ENCODE data around the gene ZNF385C. TPM values are rescaled to one million over a fixed set of nuclear protein-coding genes. Genes with fewer than 3 reads are reported as not detected.
A peak's percentile ranks its signal among the peaks of the same experiment; 100 is the strongest.

The ZNF385C gene
- total and polyA plus RNA-seq, 12 donors: 0.07 to 0.16 (median 0.11) TPM; not detected in 6

DNA sequence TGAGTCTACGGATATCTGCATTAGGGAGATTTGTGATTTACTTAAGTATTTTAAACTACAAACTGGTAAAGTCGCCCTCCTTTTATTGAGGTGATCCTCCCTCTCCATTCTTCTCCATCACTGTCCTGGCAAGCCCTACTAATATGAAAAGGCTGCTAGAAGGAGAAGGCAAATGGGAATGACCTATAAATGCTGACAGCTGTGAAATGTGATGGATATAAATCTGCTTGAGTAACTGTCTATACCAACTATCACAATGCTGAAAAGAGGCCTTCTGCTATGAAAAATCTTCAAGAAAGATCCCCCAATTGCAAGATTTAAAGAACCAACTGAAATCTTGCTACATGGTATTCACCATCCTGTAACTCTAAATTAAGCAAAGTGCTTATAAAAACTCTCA is 96.5 kb downstream of the ZNF385C start:
- WGBS, 4 donors: 92 to 97% (median 94%) methylated on average over 2 of the region's 2 CpGs
- Histone ChIP-seq H3K27ac (no peak overlapping the region), H3K9me3 (replicated peaks in 1 of 3) (no peaks in the 10 kb centered on the region), H3K4me1 (replicated peaks in 1 of 2) (peaks cover 0 to 41% of the 10 kb centered on the region in 2 donors), H3K4me3 (no peak overlapping the region), H3K36me3 (replicated peaks in 1 of 2) (peaks cover 0 to 50% of the 10 kb centered on the region in 2 donors), H3K27me3 (no peaks in the 10 kb centered on the region)
- no peak for DNase-seq
- TF ChIP-seq, protein P1, sequence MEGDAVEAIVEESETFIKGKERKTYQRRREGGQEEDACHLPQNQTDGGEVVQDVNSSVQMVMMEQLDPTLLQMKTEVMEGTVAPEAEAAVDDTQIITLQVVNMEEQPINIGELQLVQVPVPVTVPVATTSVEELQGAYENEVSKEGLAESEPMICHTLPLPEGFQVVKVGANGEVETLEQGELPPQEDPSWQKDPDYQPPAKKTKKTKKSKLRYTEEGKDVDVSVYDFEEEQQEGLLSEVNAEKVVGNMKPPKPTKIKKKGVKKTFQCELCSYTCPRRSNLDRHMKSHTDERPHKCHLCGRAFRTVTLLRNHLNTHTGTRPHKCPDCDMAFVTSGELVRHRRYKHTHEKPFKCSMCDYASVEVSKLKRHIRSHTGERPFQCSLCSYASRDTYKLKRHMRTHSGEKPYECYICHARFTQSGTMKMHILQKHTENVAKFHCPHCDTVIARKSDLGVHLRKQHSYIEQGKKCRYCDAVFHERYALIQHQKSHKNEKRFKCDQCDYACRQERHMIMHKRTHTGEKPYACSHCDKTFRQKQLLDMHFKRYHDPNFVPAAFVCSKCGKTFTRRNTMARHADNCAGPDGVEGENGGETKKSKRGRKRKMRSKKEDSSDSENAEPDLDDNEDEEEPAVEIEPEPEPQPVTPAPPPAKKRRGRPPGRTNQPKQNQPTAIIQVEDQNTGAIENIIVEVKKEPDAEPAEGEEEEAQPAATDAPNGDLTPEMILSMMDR (IDR thresholded peaks at IDR 0.05): no peak
- TF ChIP-seq POLR2A (IDR thresholded peaks at IDR 0.05): no peak
- intact Hi-C loops (cut with DNase I): no loop called here

DNA sequence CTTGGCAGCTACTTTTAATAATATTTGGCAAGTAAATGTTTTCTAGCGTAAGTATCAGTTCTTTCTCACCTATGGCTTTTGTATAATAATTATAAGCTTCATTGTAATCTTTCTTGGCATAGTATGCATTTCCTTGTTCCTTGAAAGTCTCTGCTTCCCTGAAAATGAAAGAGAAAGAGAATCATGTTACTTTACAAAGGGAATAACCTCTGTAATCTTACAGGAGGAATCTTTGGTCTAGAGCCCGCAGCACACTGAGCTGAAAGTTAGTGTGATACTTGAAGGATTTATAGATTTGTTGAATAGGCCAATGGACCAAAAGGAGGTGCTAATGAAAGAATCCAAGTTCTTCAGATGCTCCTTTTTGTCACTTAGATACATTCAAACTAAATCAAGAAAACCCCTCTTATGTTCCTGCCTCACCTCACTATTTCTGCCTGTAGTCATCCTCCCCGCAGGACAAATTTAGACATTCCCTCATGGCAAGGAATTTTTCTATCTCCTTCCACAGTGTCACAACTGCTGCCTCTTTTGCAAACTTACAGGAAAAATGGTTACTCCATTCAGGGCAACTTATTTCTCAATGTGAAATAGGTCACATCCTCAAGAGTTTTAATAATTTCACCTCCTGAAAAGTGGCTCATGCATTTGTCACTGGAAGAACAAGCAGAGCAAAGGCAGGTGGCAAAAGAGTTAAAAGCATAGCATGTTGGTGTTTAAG is 97.7 kb downstream of the ZNF385C start:
- no peaks in the 10 kb centered on the region for H3K27me3 ChIP-seq

GRCh38 chr17:41998497-41998896 is 99.8 kb downstream of the ZNF385C start:
- intact Hi-C loops (cut with DNase I): no loop called here
- Histone ChIP-seq H3K27ac (no peak overlapping the region), H3K36me3 (replicated peaks in 1 of 2) (peaks cover 0 to 81% of the 10 kb centered on the region in 2 donors), H3K4me1 (replicated peaks in 1 of 2) (peaks cover 0 to 21% of the 10 kb centered on the region in 2 donors), H3K9me3 (replicated peaks in 1 of 3) (no peaks in the 10 kb centered on the region), H3K27me3 (no peaks in the 10 kb centered on the region), H3K4me3 (no peak overlapping the region)
- 39 to 67% (median 46%) methylated on average over 2 of the region's 2 CpGs for WGBS, 4 donors
- no peak for TF ChIP-seq POLR2A (IDR thresholded peaks at IDR 0.05)
- TF ChIP-seq, protein P1 (IDR thresholded peaks at IDR 0.05): no peak
- no peak for DNase-seq

More for the DNA sequence above, 97.7 kb downstream of the ZNF385C start:
- H3K4me3 ChIP-seq: no peak overlapping the region
- DNase-seq: no peak
- peaks cover 0 to 62% of the 10 kb centered on the region in 2 donors for H3K36me3 ChIP-seq (replicated peaks in 1 of 2)
- WGBS, 4 donors: 75 to 87% (median 85%) methylated on average over 3 of the region's 3 CpGs
- intact Hi-C loops (cut with DNase I): no loop called here
- H3K9me3 ChIP-seq (replicated peaks in 1 of 3): no peaks in the 10 kb centered on the region
- peaks cover 0 to 35% of the 10 kb centered on the region in 2 donors for H3K4me1 ChIP-seq (replicated peaks in 1 of 2)
- TF ChIP-seq POLR2A (IDR thresholded peaks at IDR 0.05): no peak
- TF ChIP-seq, protein P1 (IDR thresholded peaks at IDR 0.05): no peak
- peak overlapping the region in 2 of 5 donors; percentile 8 to 56 for H3K27ac ChIP-seq

DNA sequence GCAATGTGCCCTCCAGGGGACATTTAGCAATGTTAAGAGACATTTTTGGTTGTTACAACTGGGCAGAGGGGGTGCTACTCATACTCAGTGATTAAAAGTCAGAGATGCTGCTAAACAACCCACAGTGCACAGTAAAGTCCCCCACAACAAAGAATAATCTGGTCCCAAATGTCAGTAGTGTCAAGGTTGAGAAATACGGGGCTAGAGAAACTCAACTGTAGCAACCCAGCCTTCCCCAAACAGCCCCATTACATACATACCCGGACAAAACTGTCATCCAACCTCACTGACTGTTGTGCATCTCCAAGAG is 101.5 kb downstream of the ZNF385C start:
- no peaks in the 10 kb centered on the region for H3K27me3 ChIP-seq
- DNase-seq: no peak
- intact Hi-C loops (cut with DNase I): no loop called here
- TF ChIP-seq, protein P1 (IDR thresholded peaks at IDR 0.05): no peak
- no peak for TF ChIP-seq POLR2A (IDR thresholded peaks at IDR 0.05)
- H3K27ac ChIP-seq: no peak overlapping the region
- no peaks in the 10 kb centered on the region for H3K9me3 ChIP-seq (replicated peaks in 1 of 3)
- WGBS, 4 donors: 77 to 89% (median 82%) methylated on average over 2 of the region's 2 CpGs
- peaks cover 0 to 91% of the 10 kb centered on the region in 2 donors for H3K36me3 ChIP-seq (replicated peaks in 1 of 2)
- no peak overlapping the region for H3K4me3 ChIP-seq
- H3K4me1 ChIP-seq (replicated peaks in 1 of 2): peaks cover 0 to 10% of the 10 kb centered on the region in 2 donors
